GM23248 (cell line): ENCODE measurements around the gene AK2. TPM values are rescaled to one million over a fixed set of nuclear protein-coding genes. Genes with fewer than 3 reads are reported as not detected.
A peak's percentile ranks its signal among the peaks of the same experiment; 100 is the strongest.
"Not testable (repeated sequence)": the region's sequence is repeated elsewhere in the genome, so short reads cannot be mapped to it uniquely, and the experiment has no call there.

ENCODE experiments used
- DNase-seq: peaks from one replicate; pipeline ENCODE4 v3.0.0-alpha.2; 2015
- H2AFZ ChIP-seq: fragments of 200-600 bp; sonication (generic); 2 replicates; pipeline ENCODE4 v1.6.1; 2016; ENCODE audit warnings: antibody characterized with exemption
- H3F3A ChIP-seq: fragments of 200-600 bp; sonication (generic); 2 replicates; pipeline ENCODE4 v1.6.1; 2016; ENCODE audit warnings: mild to moderate bottlenecking, antibody characterized with exemption, mixed run types; ENCODE audit not compliant: insufficient read depth
- H3K27ac ChIP-seq: fragments of 200-600 bp; sonication (generic); 2 replicates; pipeline ENCODE4 v1.5.1; 2016; ENCODE audit warnings: mild to moderate bottlenecking
- H3K27me3 ChIP-seq: fragments of 200-600 bp; sonication (generic); replicated peaks from 2 replicates; pipeline ENCODE4 v1.6.1; 2016; ENCODE audit warnings: mild to moderate bottlenecking; ENCODE audit not compliant: insufficient read depth
- H3K36me3 ChIP-seq: fragments of 200-600 bp; sonication (generic); 2 replicates; pipeline ENCODE4 v1.6.1; 2016; ENCODE audit warnings: low read depth, mild to moderate bottlenecking
- H3K4me1 ChIP-seq: fragments of 200-600 bp; sonication (generic); 2 replicates; pipeline ENCODE4 v1.6.1; 2016; ENCODE audit warnings: mild to moderate bottlenecking; ENCODE audit not compliant: insufficient read depth
- H3K4me2 ChIP-seq: fragments of 200-600 bp; sonication (generic); one replicate; pipeline ENCODE4 v1.6.1; 2016; ENCODE audit warnings: mild to moderate bottlenecking; ENCODE audit not compliant: unreplicated experiment
- H3K4me3 ChIP-seq: fragments of 200-600 bp; sonication (generic); 2 replicates; pipeline ENCODE4 v1.5.1; 2016; ENCODE audit warnings: mild to moderate bottlenecking
- H3K79me2 ChIP-seq: fragments of 200-600 bp; sonication (generic); 2 replicates; pipeline ENCODE4 v1.6.1; 2016; ENCODE audit warnings: mild to moderate bottlenecking; ENCODE audit not compliant: insufficient read depth
- H3K9ac ChIP-seq: fragments of 200-600 bp; sonication (generic); 2 replicates; pipeline ENCODE4 v1.6.1; 2016; ENCODE audit warnings: mild to moderate bottlenecking
- H3K9me2 ChIP-seq: fragments of 200-600 bp; sonication (generic); 2 replicates; pipeline ENCODE4 v1.6.1; 2016; ENCODE audit warnings: mixed run types, mild to moderate bottlenecking, moderate library complexity; ENCODE audit not compliant: insufficient read depth
- H3K9me3 ChIP-seq: fragments of 200-600 bp; sonication (generic); one replicate; pipeline ENCODE4 v1.6.1; 2017; ENCODE audit warnings: low read depth
- H4K20me1 ChIP-seq: fragments of 200-600 bp; sonication (generic); 2 replicates; pipeline ENCODE4 v1.6.0; 2016; ENCODE audit not compliant: insufficient read depth
- EZH2 ChIP-seq: fragments of 200-600 bp; sonication (generic); IDR thresholded peaks from 2 replicates; pipeline ENCODE4 v1.6.1; 2018; ENCODE audit warnings: antibody characterized with exemption, mild to moderate bottlenecking; ENCODE audit not compliant: insufficient read depth, poor library complexity, severe bottlenecking
- EZH2phosphoT487 ChIP-seq: fragments of 200-600 bp; sonication (generic); IDR thresholded peaks from 2 replicates; pipeline ENCODE4 v1.6.1; 2018; ENCODE audit warnings: antibody characterized with exemption, moderate library complexity, mild to moderate bottlenecking, low read depth; ENCODE audit not compliant: insufficient read depth
- WGBS, 2 experiments: methylation state at CpG; one replicate each; pipeline ENCODE4 v1.1.6; 2015 to 2017; ENCODE audit warnings: low lambda C conversion rate in 2 of 2, low coverage in 1 of 2; ENCODE audit errors: missing lambda C conversion rate in 2 of 2; 5-methylcytosine and 5-hydroxymethylcytosine counted together
- in situ Hi-C: fragments of 300-500 bp; cut with MboI; formaldehyde crosslinking; loops from 2 replicates; pipeline ENCODE4 v1.15.0; 2020
- polyA plus RNA-seq: library from polyadenylated mRNA; unstranded; fragments of >200 nt; fragmentation: Nextera tagmentation; extraction: Ambion mirVana; gene quantifications from 2 replicates; pipeline ENCODE4 v1.2.1, GENCODE V29; 2016
- total RNA-seq: library from RNA; depleted of rRNA; stranded (reverse); fragments of >200 nt; shearing (Covaris generic); gene quantifications from 2 replicates; pipeline ENCODE4 v1.2.3, GENCODE V29; 2014

The AK2 gene
- total and polyA plus RNA-seq, 2 experiments from 2014 or later: 134 to 179 TPM

- in situ Hi-C loops: no loop called here
- no peaks in the 10 kb centered on the region for H4K20me1 ChIP-seq
- H3K9ac ChIP-seq: peak overlapping the region; percentile 76
- peak overlapping the region; percentile 50 for H3K4me2 ChIP-seq
- no peaks in the 10 kb centered on the region for H3K36me3 ChIP-seq
- H3K9me2 ChIP-seq: no peaks in the 10 kb centered on the region
- no peaks in the 10 kb centered on the region for H3K9me3 ChIP-seq
- WGBS, 2 experiments: 0 to 5% methylated on average over 2 of the region's 2 CpGs
- H3K27ac ChIP-seq: peak overlapping the region; percentile 97
- TF ChIP-seq EZH2phosphoT487 (no peak), EZH2 (no peak)
- H3K79me2 ChIP-seq: no peaks in the 10 kb centered on the region
- peaks cover 39% of the 10 kb centered on the region for H3F3A ChIP-seq
- DNase-seq: peak; percentile 89
- peaks cover 27% of the 10 kb centered on the region for H3K4me1 ChIP-seq
- H3K4me3 ChIP-seq: no peak overlapping the region
- H2AFZ ChIP-seq: no peak overlapping the region
- H3K27me3 ChIP-seq: no peaks in the 10 kb centered on the region
These were observed 39.2 kb downstream of the AK2 start for GRCh38 chr1:32997381-32997891.

- H2AFZ ChIP-seq, H3K4me2 ChIP-seq, H3K9me2 ChIP-seq, in situ Hi-C loops, H3K9me3 ChIP-seq, H3K79me2 ChIP-seq, H3K9ac ChIP-seq, H3K36me3 ChIP-seq, H3K4me3 ChIP-seq, H3K27me3 ChIP-seq, DNase-seq, H4K20me1 ChIP-seq: not testable (repeated sequence)
- H3K4me1 ChIP-seq: peaks cover 47% of the 10 kb centered on the region
- peak overlapping the region; percentile 80 for H3K27ac ChIP-seq
- H3F3A ChIP-seq: peaks cover 53% of the 10 kb centered on the region
- 96 to 100% methylated on average over 8 of the region's 8 CpGs for WGBS, 2 experiments
These were observed 43.4 kb downstream of the AK2 start for GRCh38 chr1:32993324-32993636.

DNA sequence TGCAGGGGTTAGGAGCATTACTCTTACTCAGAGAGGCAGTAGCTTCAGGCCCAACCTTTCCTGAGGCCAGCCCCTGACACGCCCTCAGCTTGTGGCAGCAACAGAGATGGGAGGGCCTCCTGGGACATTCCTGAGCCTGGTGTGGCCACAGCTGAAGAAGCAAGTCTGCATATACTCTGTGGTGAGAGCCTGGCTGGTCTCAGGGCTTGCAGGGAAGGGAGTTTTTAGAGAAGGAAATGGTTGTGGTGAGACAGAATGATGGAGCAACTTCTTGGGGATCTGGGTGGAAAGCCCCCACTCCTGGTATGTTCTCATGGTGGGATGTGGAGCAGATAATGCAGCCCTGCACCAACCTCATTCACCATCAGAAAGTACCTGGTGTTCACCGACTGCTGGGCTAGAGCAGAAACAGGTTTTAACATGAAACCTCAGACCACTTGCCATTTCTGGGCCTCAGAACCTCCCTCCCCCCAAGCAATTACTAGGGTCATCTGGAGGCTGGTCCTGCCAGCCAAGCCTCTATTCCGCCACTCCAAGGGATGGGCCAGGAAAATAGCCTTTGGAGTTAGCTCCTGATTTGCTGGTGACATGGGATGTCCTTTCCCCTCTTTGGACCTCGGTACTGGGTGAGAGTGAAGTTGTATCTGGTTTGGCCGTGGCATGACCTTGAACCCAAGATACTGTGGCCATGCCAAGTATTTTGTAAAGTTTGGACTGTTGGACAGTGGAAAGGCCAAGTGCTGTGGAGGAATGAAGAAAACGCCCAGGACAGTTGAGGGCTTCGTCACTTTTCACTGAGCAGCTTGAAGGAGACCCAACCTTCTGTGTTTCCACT, 44.0 kb downstream of the AK2 start:
- Histone ChIP-seq H3K79me2 (no peaks in the 10 kb centered on the region), H3K9me2 (no peaks in the 10 kb centered on the region), H3K27ac (peak overlapping the region; percentile 80), H4K20me1 (no peaks in the 10 kb centered on the region), H3K9ac (peak overlapping the region; percentile 59), H3F3A (peaks cover 49% of the 10 kb centered on the region), H3K4me1 (peaks cover 42% of the 10 kb centered on the region), H3K9me3 (no peaks in the 10 kb centered on the region), H3K27me3 (no peaks in the 10 kb centered on the region), H3K4me2 (peak overlapping the region; percentile 48), H3K36me3 (no peaks in the 10 kb centered on the region), H2AFZ (no peak overlapping the region), H3K4me3 (no peak overlapping the region)
- peak; percentile 97 for DNase-seq
- in situ Hi-C loops: no loop called here
- 52 to 54% methylated on average over 7 of the region's 7 CpGs for WGBS, 2 experiments
- TF ChIP-seq EZH2 (no peak), EZH2phosphoT487 (no peak)

DNA sequence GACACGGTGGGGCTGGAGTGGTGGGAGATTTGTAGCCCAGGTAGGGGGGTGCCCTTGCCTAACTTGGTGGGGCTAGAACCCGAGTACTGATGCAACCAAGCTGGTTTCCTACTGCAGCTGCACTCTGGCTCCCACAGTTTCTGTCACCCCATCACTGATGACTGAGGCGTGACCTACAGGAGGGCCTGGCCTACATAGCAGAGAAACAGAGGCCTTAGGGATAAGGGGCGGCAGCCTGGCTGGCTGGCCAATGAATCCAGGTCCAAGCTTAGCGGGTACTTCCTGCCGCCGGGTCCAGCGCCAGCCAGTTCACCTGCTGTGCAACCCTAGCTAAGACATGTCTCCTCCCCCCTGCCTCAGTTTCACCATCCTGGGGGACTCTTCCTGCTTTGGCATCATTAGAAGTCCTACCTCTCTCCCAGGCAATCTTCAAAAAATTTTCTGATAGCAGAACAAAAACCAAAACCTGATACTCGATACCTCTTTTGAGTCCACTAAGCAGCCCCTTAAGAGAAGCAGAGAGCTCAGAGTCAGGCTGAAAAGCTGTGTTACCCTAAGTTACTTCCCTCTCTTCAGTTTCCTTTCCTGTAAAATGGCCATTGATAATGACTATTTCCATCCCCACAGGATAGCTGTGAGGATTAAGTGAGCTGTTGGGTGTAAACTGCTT, 44.7 kb downstream of the AK2 start:
- H3K27me3 ChIP-seq: no peaks in the 10 kb centered on the region
- peaks cover 42% of the 10 kb centered on the region for H3F3A ChIP-seq
- WGBS, 2 experiments: 84 to 89% methylated on average over 9 of the region's 9 CpGs
- no peak for DNase-seq
- H2AFZ ChIP-seq: no peak overlapping the region
- no peaks in the 10 kb centered on the region for H3K79me2 ChIP-seq
- no peak overlapping the region for H3K4me3 ChIP-seq
- TF ChIP-seq EZH2phosphoT487 (no peak), EZH2 (no peak)
- peaks cover 35% of the 10 kb centered on the region for H3K4me1 ChIP-seq
- H3K4me2 ChIP-seq: peak overlapping the region; percentile 48
- peak overlapping the region; percentile 59 for H3K9ac ChIP-seq
- H3K9me3 ChIP-seq: no peaks in the 10 kb centered on the region
- no peaks in the 10 kb centered on the region for H3K9me2 ChIP-seq
- in situ Hi-C loops: no loop called here
- H4K20me1 ChIP-seq: no peaks in the 10 kb centered on the region
- H3K36me3 ChIP-seq: no peaks in the 10 kb centered on the region
- H3K27ac ChIP-seq: peak overlapping the region; percentile 80
